Left colon (tissue), 2 donors: ENCODE measurements around the gene MRTFB. TPM values are rescaled to one million over a fixed set of nuclear protein-coding genes. Genes with fewer than 3 reads are reported as not detected.

ENCODE experiments used
- ATAC-seq: fragments of 200-7000 bp; cut with Tn5 transposase; one replicate; pipeline ENCODE4 v1.9.1; 2020; ENCODE audit warnings: mild to moderate bottlenecking, moderate library complexity
- DNase-seq, 2 donors: peaks; one replicate each; pipeline ENCODE4 v3.0.0-alpha.2; 2020
- intact Hi-C, 2 donors: fragments of 100-400 bp; cut with DNase I in 1 of 2; cut with micrococcal nuclease in 1 of 2; formaldehyde crosslinking; loops; one replicate each; pipeline versions ENCODE4 v1.11.2 to v1.14.0; 2022; cut with DNase I, micrococcal nuclease
- total RNA-seq, 2 donors: library from RNA; stranded (reverse); fragmentation: NEBNext Ultra II Directional; extraction: Animal tissue kit (Norgen Biotek cat#: 25700); gene quantifications; one replicate each; pipeline ENCODE4 v1.2.1, GENCODE V29; 2021
- donor health status: DM: no; HTN: no; CAD: no.
- donor health status: DM: yes; HTN: yes; CAD: no.

MRTFB gene
- total RNA-seq, 2 donors from 2014 or later, result 40.0 to 44.7 TPM

DNA sequence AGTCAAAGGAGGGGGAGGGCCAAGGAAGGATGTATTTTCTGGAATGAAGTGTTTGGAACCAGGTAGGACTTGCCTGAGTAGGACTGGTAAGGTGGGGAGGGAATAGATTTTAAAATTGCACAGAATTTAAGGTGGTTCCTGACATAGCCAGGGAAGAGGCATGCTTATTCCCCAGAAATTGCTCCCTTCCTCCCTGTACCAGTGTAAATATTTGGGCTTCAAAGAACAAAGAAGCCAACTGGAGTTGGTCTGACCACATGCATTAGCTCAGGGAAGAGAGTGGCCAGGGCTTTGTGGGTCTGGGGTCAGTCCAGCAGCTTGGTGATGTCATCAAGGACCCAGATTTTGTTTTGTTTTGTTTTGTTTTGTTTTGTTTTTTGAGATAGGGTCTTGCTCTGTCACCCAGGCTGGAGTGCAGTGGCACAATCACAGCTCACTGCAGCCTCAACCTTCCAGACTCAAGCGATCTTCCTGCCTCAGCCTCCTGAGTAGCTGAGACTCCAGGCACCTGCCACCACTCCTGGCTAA is 9.3 kb upstream of the MRTFB start:
- intact Hi-C loops, result no loop called here
- no peak for ATAC-seq
- no peak for DNase-seq

DNA sequence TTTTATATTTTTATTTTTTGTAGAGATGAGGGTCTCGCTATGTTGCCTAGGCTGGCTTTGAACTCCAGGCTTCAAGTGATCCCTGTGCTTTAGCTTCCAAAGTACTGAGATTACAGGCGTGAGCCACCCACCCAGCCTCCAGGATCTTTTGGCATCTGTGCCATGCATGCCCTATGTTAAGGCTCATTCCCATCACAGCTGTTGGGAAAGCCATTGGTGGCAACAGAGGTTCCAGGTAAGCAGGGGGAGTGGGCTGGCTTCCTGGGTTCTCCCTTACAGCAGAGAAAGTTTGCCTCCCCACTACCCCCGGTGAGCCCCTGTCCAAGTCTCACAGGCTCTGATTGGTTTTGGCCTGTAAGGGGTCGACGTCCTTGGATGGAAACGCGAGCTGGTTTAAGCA is 8.9 kb upstream of the MRTFB start:
- DNase-seq (no peak), ATAC-seq (no peak)
- intact Hi-C loops, result no loop called here

GRCh38 chr16:14063618-14064581 is 7.2 kb upstream of the MRTFB start:
- intact Hi-C loops, result no loop called here

GRCh38 chr16:14069818-14070217 is 1.3 kb upstream of the MRTFB start:
- DNase-seq (no peak), ATAC-seq (no peak)
- intact Hi-C loops, result no loop called here

More at GRCh38 chr16:14063618-14064581, 7.2 kb upstream of the MRTFB start:
- ATAC-seq (no peak), DNase-seq (no peak)

DNA sequence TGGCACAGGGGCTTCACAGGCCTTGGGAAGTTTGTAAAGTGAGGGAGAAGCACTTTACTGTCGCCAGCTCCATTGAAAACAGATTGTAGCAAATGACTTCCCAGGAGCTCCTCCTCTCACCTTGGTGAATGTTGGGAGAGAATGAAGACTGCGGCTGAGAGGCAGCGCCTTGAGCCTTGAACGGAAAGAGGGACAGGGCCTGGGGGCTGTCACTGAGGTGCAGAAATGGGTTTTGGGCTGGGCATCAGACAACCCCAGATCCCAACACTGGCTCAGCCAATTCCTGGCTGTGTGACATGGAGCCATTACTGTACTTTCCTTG is 603 bp upstream of the MRTFB start:
- ATAC-seq, result peak; percentile 21

DNA sequence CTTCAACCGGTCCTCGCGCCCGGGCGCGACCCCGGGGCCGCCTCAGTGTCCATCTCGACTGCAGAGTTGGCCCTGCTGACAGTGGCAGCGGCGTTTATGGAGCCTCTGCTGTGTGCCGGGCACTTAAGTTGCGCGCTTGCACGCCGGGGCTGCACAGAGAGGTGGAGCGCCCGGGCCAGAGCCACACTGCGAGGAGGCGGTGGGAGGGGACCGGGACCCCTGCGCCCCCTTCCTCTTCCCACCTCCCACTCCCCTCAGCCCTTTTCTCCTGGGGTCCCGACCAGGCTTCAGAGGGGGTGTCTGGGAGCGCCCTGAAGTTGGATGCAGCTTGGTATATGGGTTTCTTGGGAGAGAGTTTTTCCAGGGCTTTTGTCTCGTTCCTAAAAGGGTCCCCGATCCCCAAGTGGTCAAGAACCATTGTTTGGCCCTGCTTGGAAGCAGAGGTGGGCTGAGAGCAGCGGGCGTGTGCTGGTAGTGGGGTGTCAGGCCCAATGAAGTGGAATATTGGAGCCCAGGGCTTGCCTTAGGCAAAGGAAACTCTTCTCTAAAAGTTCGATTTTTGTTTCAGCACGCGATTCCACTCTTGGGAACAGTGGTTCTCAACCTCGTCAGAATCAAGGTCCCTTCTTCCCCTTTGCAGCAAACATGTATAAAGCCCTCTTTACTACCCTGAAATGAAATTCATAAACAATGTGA is 605 bp downstream of the MRTFB start:
- intact Hi-C loops, result no loop called here
- no peak for ATAC-seq
- DNase-seq, result peak in 1 of 2 donors; percentile 40

More for the DNA sequence above, 603 bp upstream of the MRTFB start:
- no peak for DNase-seq
- intact Hi-C loops, result no loop called here

- ATAC-seq, result no peak
Measured at GRCh38 chr16:14072360-14072759, 1.2 kb downstream of the MRTFB start.

GRCh38 chr16:14074544-14074943 is 3.4 kb downstream of the MRTFB start:
- DNase-seq (no peak), ATAC-seq (no peak)
- intact Hi-C loops, result no loop called here

More at GRCh38 chr16:14072360-14072759, 1.2 kb downstream of the MRTFB start:
- no peak for DNase-seq
- intact Hi-C loops, result no loop called here

DNA sequence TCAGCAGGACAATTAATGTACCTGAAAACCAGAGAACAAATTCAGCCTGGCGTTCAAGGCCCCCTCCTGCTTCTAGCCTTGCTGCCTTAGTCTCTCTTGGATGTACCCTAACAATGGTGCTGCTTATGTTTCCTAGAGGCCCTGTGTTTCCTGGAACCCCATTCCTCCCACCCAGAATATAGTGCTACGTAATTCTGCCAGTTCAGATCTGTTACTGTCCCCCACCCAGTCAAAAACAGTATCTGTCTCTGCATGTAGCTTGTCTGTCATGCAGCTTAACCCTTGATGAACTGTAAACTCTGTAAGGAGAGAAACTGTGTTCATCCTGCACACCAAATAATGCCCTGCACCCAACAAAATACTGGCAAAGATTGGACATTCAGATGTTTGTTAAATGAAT is 6.8 kb downstream of the MRTFB start:
- intact Hi-C loops, result no loop called here
- no peak for DNase-seq
- ATAC-seq, result no peak

DNA sequence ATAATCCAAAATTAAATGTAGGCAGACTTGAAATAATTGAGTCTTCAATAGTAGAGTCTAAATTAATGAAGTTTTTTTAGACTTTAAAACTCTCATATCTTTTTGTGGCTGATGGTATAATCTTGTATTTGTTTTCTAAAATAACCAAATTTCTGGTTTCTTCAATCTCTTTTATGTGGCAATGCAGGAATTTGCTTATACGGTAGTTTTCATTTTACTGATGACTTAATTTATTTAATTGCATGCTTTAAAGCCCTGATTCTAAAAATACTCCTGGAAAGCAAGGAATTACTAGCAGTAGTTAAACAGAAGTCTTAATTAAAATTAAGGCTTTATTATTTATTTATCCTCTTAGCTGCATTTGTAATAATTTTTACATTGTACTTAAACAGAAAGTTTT is 15.4 kb downstream of the MRTFB start:
- ATAC-seq (no peak), DNase-seq (no peak)
- intact Hi-C loops, result no loop called here

DNA sequence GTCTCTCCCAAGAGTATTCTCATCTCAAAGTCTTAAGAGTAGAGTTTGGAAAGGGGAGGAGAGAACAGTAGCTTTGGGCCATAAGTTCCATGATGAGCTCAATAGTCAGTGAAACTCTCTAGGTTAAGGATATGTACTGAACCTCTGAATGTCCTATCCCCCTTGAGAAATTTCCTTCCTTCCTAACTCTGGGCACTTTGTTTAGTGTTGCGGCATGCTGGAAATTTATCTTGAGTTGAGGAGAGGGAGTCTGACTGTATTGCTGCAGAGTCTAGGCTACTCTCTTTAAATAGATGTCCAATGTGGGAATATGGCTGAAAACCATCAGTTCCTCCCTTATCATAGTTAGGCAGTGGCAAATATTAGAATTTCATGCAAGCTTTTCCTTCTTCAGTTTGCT is 16.1 kb downstream of the MRTFB start:
- intact Hi-C loops, result no loop called here
- DNase-seq, result no peak

GRCh38 chr16:14087590-14088154 is 16.6 kb downstream of the MRTFB start:
- ATAC-seq, result no peak
- DNase-seq, result no peak
- intact Hi-C loops, result no loop called here

More for the DNA sequence above, 16.1 kb downstream of the MRTFB start:
- no peak for ATAC-seq

- intact Hi-C loops, result no loop called here
- ATAC-seq (peak; percentile 83), DNase-seq (no peak)
Measured at GRCh38 chr16:14088155-14088753, 17.1 kb downstream of the MRTFB start.

DNA sequence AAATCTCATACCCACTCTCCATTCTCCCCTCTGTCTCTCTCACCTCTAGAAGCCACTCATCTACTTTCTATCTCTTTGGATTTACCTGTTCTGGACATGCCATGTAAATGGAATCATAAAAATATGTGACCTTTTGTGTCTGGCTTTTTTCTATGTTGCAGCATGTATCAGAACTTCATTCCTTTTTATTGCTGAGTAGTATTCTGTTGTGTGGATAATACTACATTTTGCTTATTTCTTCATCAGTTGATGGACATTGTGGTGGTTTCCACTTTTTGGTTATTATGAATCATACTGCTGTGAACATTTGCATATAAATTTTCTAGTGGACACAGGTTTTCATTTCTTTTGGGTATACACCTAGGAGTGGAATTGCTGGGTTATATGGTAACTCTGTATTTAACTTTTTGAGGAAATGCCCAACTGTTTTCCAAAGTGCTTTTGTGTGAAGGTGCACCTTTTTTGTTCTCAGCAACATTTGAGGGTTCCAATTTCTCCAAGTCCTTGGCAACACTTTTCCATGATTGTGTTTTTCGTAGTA is 18.2 kb downstream of the MRTFB start:
- intact Hi-C loops, result no loop called here
- ATAC-seq (no peak), DNase-seq (no peak)

DNA sequence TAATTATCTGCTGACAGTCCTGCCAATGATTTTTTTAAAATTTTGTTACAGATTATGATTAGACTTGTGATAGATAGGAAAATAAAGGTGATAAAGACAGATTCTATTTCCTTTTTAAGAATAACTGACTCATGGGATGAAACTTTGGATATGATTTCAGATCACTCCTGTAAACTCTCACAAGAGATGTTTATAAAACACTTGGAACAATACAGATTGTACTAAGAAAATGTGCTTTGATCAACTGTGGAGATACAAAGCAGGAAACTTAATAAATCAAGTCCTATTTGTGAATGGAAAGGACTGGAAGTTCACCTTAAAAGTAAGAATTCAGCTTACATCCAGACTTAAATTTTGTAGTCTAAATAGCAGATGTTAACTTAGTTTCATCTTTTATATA is 21.4 kb downstream of the MRTFB start:
- intact Hi-C loops, result no loop called here
- ATAC-seq (no peak), DNase-seq (no peak)

DNA sequence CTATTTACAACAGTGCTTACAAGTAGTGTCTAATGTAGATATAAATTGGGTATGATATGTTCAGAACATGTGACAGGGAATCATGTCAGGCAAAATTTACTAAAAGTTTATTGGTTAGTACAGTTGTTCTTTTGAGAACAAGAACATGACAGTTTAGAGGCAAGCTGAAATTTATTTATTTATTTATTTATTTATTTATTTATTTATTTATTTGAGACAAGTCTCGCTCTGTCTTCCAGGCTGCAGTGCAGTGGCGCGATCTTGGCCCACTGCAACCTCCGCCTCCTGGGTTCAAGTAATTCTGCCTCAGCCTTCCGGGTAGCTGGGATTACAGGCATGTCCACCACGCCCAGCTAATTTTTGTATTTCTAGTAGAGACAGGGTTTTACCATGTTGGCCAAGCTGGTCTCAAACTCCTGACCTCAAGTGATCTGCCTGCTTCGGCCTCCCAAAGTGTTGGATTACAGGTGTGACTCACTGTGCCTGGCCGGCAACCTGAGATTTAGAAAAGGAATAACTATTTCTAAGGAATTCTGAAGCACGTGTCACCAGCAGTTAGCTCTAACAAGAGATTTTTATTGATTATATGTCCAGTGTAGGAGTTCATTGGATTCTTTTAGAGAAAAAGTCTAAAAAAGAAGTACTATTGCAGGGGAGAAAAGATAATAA is 24.9 kb downstream of the MRTFB start:
- ATAC-seq, result peak; percentile 22
- intact Hi-C loops, result no loop called here
- DNase-seq, result no peak

- ATAC-seq, result peak; percentile 94
- intact Hi-C loops, result no loop called here
- peak in 1 of 2 donors; percentile 29 for DNase-seq
Measured at GRCh38 chr16:14097182-14097959, 26.3 kb downstream of the MRTFB start.

GRCh38 chr16:14098081-14098480 is 27.0 kb downstream of the MRTFB start:
- DNase-seq, result no peak
- intact Hi-C loops, result no loop called here
- peak; percentile 31 for ATAC-seq
